ENCODE measurements around the gene ORMDL3. TPM values are rescaled to one million over a fixed set of nuclear protein-coding genes. Genes with fewer than 3 reads are reported as not detected.

The ORMDL3 gene
- total RNA-seq, 1 donor from 2014 or later = 37.1 TPM

DNA sequence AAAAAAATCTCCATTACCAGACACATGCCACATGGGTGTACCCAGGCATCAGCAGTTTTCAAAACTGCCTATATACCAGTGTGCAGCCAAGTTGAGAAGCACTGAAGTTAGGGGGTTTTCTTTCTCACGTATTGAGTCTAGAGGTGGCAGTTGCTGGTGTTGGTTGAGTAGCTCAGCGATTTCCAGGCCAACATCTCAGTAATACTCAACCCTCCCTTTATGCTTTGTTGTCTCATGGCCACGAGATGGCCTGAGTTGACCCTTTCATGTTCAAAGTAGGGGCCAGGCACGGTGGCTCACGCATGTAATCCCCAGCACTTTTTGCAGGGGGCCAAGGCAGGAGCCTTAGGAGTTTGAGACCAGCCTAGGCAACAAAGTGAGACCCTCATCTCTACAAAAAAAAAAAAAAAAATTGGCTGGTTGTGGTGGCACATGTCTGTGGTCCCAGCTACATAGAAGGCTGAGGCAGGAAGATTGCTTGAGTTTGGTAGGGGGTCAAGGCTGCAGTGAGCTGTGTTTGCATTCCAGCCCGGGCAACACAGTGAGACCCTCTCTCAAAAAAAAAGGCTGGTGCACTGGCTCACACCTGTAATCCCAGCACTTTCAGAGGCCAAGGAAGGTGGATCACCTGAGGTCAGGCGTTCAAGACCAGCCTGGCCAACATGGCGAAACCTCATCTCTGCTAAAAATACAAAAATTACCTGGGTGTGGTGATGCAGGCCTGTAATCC lies 10.9 kb upstream of the ORMDL3 start:
- Histone ChIP-seq H3K9ac (ENCODE audit: low read depth in 1 of 3, low read length in 3 of 3) (no peak overlapping the region), H3K36me3 (ENCODE audit: control insufficient read depth in 3 of 3, insufficient read depth in 3 of 3, low read length in 3 of 3) (no peaks in the 10 kb centered on the region), H3K27me3 (ENCODE audit: control insufficient read depth in 3 of 3, insufficient read depth in 3 of 3, low read length in 3 of 3) (no peaks in the 10 kb centered on the region), H3K27ac (ENCODE audit: low read depth, low read length) (no peak overlapping the region), H3K4me3 (ENCODE audit: low read length in 3 of 3) (no peak overlapping the region), H3K9me3 (ENCODE audit: control insufficient read depth in 3 of 3, low read length in 3 of 3) (no peaks in the 10 kb centered on the region), H3K4me1 (ENCODE audit: control insufficient read depth in 3 of 3, insufficient read depth in 3 of 3, low read length in 3 of 3) (peaks cover 9 to 33% (median 28%) of the 10 kb centered on the region in 3 donors)

- Histone ChIP-seq H3K9ac (ENCODE audit: low read depth in 1 of 3, low read length in 3 of 3) (no peak overlapping the region), H3K9me3 (ENCODE audit: control insufficient read depth in 3 of 3, low read length in 3 of 3) (no peaks in the 10 kb centered on the region), H3K36me3 (ENCODE audit: control insufficient read depth in 3 of 3, insufficient read depth in 3 of 3, low read length in 3 of 3) (no peaks in the 10 kb centered on the region), H3K27me3 (ENCODE audit: control insufficient read depth in 3 of 3, insufficient read depth in 3 of 3, low read length in 3 of 3) (no peaks in the 10 kb centered on the region), H3K4me3 (ENCODE audit: low read length in 3 of 3) (no peak overlapping the region), H3K27ac (ENCODE audit: low read depth, low read length) (no peak overlapping the region), H3K4me1 (ENCODE audit: control insufficient read depth in 3 of 3, insufficient read depth in 3 of 3, low read length in 3 of 3) (peaks cover 9 to 33% (median 28%) of the 10 kb centered on the region in 3 donors)
Measured at GRCh38 chr17:39937447-39937846, 10.0 kb upstream of the ORMDL3 start.

DNA sequence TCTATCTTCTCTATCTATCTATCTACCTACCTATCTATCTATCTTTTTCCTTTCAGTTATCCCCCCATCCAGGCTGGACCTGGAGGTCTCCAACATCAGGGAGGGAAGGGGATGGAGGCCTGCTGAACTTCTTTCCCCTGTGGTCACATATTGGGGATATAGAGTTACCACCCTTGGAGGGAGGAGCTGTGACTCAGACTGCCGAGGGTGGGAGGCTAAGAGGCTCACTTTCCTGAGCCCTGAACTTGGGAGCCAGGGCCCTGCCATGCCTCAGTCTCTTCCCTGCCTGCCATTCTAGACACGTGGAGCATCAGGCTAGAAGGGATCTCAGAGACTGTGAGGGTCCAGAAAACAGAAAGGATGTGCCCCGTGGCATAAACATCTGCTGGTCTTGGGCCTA lies 8.5 kb upstream of the ORMDL3 start:
- Histone ChIP-seq H3K4me1 (ENCODE audit: control insufficient read depth in 3 of 3, insufficient read depth in 3 of 3, low read length in 3 of 3) (peaks cover 9 to 33% (median 28%) of the 10 kb centered on the region in 3 donors), H3K27ac (ENCODE audit: low read depth, low read length) (no peak overlapping the region), H3K36me3 (ENCODE audit: control insufficient read depth in 3 of 3, insufficient read depth in 3 of 3, low read length in 3 of 3) (no peaks in the 10 kb centered on the region), H3K27me3 (ENCODE audit: control insufficient read depth in 3 of 3, insufficient read depth in 3 of 3, low read length in 3 of 3) (no peaks in the 10 kb centered on the region), H3K9me3 (ENCODE audit: control insufficient read depth in 3 of 3, low read length in 3 of 3) (no peaks in the 10 kb centered on the region), H3K4me3 (ENCODE audit: low read length in 3 of 3) (no peak overlapping the region), H3K9ac (ENCODE audit: low read depth in 1 of 3, low read length in 3 of 3) (no peak overlapping the region)

- Histone ChIP-seq H3K9me3 (ENCODE audit: control insufficient read depth in 3 of 3, low read length in 3 of 3) (no peaks in the 10 kb centered on the region), H3K27ac (ENCODE audit: low read depth, low read length) (peak overlapping the region; percentile 48), H3K4me3 (ENCODE audit: low read length in 3 of 3) (no peak overlapping the region), H3K9ac (ENCODE audit: low read depth in 1 of 3, low read length in 3 of 3) (peak overlapping the region in 1 of 3 donors; percentile 5), H3K4me1 (ENCODE audit: control insufficient read depth in 3 of 3, insufficient read depth in 3 of 3, low read length in 3 of 3) (peaks cover 16 to 34% (median 28%) of the 10 kb centered on the region in 3 donors), H3K36me3 (ENCODE audit: control insufficient read depth in 3 of 3, insufficient read depth in 3 of 3, low read length in 3 of 3) (no peaks in the 10 kb centered on the region), H3K27me3 (ENCODE audit: control insufficient read depth in 3 of 3, insufficient read depth in 3 of 3, low read length in 3 of 3) (no peaks in the 10 kb centered on the region)
Measured at GRCh38 chr17:39934324-39934723, 6.9 kb upstream of the ORMDL3 start.

DNA sequence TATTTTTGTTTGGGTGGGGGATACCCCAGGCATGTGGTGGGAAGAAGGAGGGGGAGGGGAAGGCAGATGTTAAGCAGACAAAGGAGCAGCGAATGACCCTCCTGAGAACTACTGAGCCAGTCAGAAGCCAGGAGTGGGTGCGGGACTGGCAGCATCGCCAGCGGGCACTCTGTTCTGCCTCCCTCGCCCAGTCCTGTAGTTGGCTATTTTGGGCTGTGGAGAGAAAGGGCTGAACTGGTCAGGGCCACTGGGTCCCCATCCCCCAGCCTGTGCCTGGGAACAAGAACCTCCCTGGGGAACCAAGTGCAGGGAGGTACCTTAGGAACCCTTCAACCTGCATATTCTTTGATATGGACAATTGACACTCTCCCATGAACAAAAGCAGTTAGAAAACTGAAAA lies 6.5 kb upstream of the ORMDL3 start:
- H3K4me1 ChIP-seq (ENCODE audit: control insufficient read depth in 3 of 3, insufficient read depth in 3 of 3, low read length in 3 of 3) = peaks cover 19 to 33% (median 32%) of the 10 kb centered on the region in 3 donors
- H3K27ac ChIP-seq (ENCODE audit: low read depth, low read length) = peak overlapping the region; percentile 48
- peak overlapping the region in 2 of 3 donors; percentile 28 to 64 for H3K9ac ChIP-seq (ENCODE audit: low read depth in 1 of 3, low read length in 3 of 3)
- no peaks in the 10 kb centered on the region for H3K9me3 ChIP-seq (ENCODE audit: control insufficient read depth in 3 of 3, low read length in 3 of 3)
- H3K4me3 ChIP-seq (ENCODE audit: low read length in 3 of 3) = peak overlapping the region in 1 of 3 donors; percentile 45
- H3K36me3 ChIP-seq (ENCODE audit: control insufficient read depth in 3 of 3, insufficient read depth in 3 of 3, low read length in 3 of 3) = no peaks in the 10 kb centered on the region
- H3K27me3 ChIP-seq (ENCODE audit: control insufficient read depth in 3 of 3, insufficient read depth in 3 of 3, low read length in 3 of 3) = no peaks in the 10 kb centered on the region

DNA sequence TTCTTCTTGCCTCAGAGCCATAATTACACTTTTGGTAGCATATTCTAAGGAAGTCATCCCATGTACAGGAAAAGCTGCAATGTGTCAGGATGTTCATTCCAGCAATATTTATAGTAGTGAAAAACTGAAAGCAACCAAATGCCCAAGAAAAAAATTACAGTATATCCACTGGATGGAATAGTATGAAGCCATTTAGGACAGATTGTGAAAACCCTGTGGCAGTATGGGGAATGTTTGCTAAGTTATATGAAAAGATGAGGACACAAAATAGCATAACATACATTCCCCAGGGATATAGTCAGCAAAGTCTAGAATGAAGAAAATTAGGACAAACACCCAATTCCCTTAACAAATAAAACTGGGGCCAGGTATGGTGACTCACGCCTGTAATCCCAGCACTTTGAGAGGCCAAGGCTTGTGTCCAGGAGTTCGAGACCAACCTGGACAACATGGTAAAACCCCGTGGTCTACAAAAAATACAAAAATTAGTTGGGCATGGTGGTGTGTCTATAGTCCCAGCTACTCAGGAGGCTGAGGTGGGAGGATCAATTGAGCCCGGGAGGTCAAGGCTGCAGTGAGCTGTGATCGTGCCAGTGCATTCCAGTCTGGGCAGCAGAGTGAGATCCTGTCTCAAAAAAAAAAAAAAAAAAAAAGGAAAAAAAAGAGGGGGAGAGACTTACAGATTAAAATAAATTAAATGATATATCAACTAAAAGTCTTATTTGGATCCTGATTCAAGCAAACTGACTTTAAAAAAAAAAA lies 2.4 kb upstream of the ORMDL3 start:
- Histone ChIP-seq H3K9ac (ENCODE audit: low read depth in 1 of 3, low read length in 3 of 3) (peak overlapping the region in 2 of 3 donors; percentile 21 to 41), H3K36me3 (ENCODE audit: control insufficient read depth in 3 of 3, insufficient read depth in 3 of 3, low read length in 3 of 3) (no peaks in the 10 kb centered on the region), H3K27ac (ENCODE audit: low read depth, low read length) (peak overlapping the region; percentile 97), H3K4me1 (ENCODE audit: control insufficient read depth in 3 of 3, insufficient read depth in 3 of 3, low read length in 3 of 3) (peaks cover 46 to 58% (median 46%) of the 10 kb centered on the region in 3 donors), H3K4me3 (ENCODE audit: low read length in 3 of 3) (peak overlapping the region in 1 of 3 donors; percentile 1), H3K9me3 (ENCODE audit: control insufficient read depth in 3 of 3, low read length in 3 of 3) (no peaks in the 10 kb centered on the region), H3K27me3 (ENCODE audit: control insufficient read depth in 3 of 3, insufficient read depth in 3 of 3, low read length in 3 of 3) (no peaks in the 10 kb centered on the region)

DNA sequence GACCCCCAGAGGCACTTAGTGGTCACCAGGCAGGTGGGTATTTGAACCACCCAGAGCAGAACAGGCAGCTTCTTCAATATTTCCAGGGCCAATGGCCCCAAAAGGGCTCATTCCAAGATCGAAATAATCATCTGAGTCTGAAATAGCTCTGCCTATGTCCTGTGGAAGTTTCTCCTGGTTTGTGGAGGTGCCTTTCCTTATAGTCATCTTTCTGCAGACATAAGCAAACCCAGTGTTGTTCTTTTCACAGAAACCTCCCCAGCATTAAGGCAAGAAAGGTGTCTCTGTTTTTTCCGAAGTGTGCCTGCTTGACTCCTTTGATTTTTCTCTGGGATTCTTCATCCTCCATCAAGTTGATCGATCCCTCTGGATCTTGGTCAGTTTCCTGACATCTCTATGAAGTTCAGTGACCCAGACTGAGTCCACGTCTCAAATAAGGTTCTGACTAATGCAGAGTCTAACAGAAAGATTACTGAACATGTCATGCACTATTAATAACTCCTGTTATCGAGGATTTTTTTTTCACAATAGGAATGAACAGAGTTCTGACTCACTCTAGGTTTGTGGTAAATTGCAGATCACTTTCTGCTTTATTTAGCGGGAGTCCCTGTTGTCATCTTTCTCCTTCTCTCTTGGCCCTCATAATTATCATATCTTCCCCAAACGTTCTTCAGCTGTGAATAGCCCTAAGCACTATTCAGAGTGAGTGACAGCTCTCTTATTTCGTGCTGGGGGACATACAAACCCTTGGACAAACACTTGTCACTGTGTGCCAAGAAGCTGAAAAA lies 1.7 kb upstream of the ORMDL3 start:
- H3K9me3 ChIP-seq (ENCODE audit: control insufficient read depth in 3 of 3, low read length in 3 of 3) = no peaks in the 10 kb centered on the region
- H3K36me3 ChIP-seq (ENCODE audit: control insufficient read depth in 3 of 3, insufficient read depth in 3 of 3, low read length in 3 of 3) = peaks cover 0 to 1% (median under 1%) of the 10 kb centered on the region in 3 donors
- H3K4me3 ChIP-seq (ENCODE audit: low read length in 3 of 3) = peak overlapping the region; percentile 75 to 95 (median 75)
- H3K4me1 ChIP-seq (ENCODE audit: control insufficient read depth in 3 of 3, insufficient read depth in 3 of 3, low read length in 3 of 3) = peaks cover 44 to 58% (median 45%) of the 10 kb centered on the region in 3 donors
- H3K27ac ChIP-seq (ENCODE audit: low read depth, low read length) = peak overlapping the region; percentile 97
- peak overlapping the region; percentile 87 to 96 (median 90) for H3K9ac ChIP-seq (ENCODE audit: low read depth in 1 of 3, low read length in 3 of 3)
- H3K27me3 ChIP-seq (ENCODE audit: control insufficient read depth in 3 of 3, insufficient read depth in 3 of 3, low read length in 3 of 3) = no peaks in the 10 kb centered on the region

DNA sequence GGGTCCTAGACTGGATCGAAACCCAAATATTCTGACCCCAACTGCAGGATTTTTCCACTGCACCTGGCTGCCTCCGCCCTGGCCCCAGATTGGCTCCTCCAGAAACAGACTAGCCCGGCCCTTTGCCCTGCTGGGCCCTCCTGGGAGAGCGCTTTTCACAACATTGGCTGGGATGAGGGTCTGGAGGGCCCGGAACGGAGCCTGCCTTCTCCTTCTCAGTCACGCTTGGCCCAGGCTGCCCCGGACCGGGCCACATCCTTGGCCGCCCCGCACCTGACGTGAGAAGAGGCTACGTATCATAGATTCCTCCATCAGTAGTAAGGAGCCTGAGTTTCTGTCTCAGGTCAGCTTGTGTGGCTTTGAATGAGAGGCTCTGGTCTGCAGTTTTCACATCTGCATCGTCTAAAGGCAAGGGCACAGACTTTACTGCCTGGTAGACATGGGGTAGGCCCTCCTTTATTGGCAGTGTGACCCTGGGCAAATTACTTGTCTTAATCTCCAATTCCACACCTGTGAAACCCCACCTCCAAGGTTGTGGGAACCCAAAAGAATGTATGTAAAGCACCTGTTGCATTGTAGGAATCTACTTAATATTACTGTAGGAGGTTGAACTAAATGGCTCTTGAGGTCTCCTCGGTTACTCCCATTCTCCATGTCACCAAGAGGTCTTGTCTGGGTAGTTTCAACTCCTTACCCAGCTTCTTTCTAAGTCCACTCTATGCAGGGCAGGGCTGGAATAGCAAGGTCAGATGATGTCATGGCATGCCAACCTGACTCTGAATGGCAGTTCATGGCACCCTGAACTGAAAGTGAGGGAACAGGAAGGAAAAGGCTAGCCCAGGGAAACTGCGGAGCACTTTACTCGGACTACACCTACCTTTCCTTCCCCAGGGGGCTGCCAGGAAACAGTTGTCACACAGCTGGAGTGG lies 792 bp upstream of the ORMDL3 start:
- Histone ChIP-seq H3K27ac (ENCODE audit: low read depth, low read length) (peak overlapping the region; percentile 97), H3K9ac (ENCODE audit: low read depth in 1 of 3, low read length in 3 of 3) (peak overlapping the region; percentile 87 to 96 (median 90)), H3K27me3 (ENCODE audit: control insufficient read depth in 3 of 3, insufficient read depth in 3 of 3, low read length in 3 of 3) (no peaks in the 10 kb centered on the region), H3K9me3 (ENCODE audit: control insufficient read depth in 3 of 3, low read length in 3 of 3) (no peaks in the 10 kb centered on the region), H3K36me3 (ENCODE audit: control insufficient read depth in 3 of 3, insufficient read depth in 3 of 3, low read length in 3 of 3) (peaks cover 8 to 10% (median 9%) of the 10 kb centered on the region in 3 donors), H3K4me1 (ENCODE audit: control insufficient read depth in 3 of 3, insufficient read depth in 3 of 3, low read length in 3 of 3) (peaks cover 41 to 57% (median 42%) of the 10 kb centered on the region in 3 donors), H3K4me3 (ENCODE audit: low read length in 3 of 3) (peak overlapping the region; percentile 75 to 95 (median 75))

DNA sequence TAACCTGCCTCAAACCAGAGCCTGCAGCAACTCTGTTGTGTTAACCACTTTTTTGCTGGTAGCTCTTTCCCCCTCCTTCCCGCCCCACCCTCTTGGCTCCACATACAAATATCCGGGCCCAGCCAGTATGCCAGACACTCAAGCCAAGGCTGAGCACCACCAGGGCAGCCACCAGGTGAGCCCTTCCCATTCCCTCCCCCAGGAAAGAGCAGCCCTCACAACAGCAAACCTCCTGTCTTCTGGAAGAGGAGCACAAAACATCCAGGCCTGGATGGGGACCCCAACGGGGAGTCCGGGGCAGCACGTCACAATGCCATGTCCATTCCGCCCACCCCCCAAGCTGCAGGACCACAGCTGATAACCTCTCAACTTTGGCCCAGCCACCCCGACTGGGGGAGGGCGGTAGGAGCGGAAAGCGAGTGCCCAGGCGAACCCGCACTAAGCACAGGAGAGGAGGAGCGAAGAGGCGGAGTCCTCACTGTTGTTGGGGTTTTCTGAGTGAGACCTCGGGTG lies 757 bp downstream of the ORMDL3 start:
- Histone ChIP-seq H3K9ac (ENCODE audit: low read depth in 1 of 3, low read length in 3 of 3) (peak overlapping the region; percentile 70 to 87 (median 83)), H3K4me3 (ENCODE audit: low read length in 3 of 3) (peak overlapping the region; percentile 70 to 75 (median 75)), H3K27ac (ENCODE audit: low read depth, low read length) (peak overlapping the region; percentile 97), H3K9me3 (ENCODE audit: control insufficient read depth in 3 of 3, low read length in 3 of 3) (no peaks in the 10 kb centered on the region), H3K27me3 (ENCODE audit: control insufficient read depth in 3 of 3, insufficient read depth in 3 of 3, low read length in 3 of 3) (no peaks in the 10 kb centered on the region), H3K4me1 (ENCODE audit: control insufficient read depth in 3 of 3, insufficient read depth in 3 of 3, low read length in 3 of 3) (peaks cover 41 to 57% (median 42%) of the 10 kb centered on the region in 3 donors), H3K36me3 (ENCODE audit: control insufficient read depth in 3 of 3, insufficient read depth in 3 of 3, low read length in 3 of 3) (peaks cover 13 to 25% (median 24%) of the 10 kb centered on the region in 3 donors)
